Measurements from ENCODE around the gene GNA14.
"Not testable (repeated sequence)": the region's sequence is repeated elsewhere in the genome, so short reads cannot be mapped to it uniquely, and the experiment has no call there.

The GNA14 gene

DNA sequence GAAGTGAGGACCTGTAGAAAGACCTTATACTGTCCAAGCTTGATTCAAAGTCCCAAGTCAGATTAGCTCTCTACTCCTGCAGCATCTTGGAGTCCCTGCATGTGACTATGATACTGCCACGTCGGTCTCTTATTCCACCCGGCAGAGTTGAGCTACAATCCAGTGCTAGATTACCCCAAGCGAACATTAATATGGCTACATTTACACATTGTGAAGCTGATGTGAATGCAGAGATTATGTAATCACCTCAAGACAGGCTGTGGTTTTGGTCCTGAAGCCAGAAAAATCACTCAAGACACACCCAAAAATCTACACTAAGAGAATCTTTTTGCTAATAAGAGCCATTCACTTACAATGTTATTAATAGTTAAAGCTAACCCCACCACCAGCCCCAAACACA is 116.7 kb downstream of the GNA14 start:
- DNase-seq: no peak

DNA sequence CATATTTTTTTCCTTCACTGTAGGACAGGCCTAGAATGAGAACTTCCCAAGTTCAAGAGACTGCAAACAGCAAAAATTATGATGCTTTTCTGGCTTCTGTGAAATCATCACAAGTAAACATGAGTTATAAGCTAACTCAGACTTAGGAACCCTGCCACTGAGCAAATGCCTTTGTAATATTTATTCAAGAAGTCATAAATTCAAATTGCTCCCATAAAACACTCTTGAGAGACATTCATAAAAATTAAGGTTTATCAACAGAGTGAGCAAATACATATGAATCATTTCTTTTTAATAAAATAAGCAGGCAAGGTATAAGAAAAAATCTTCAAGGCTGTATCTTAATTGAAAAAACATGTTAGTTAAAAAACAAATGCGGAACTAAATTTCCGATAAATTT is 124.2 kb downstream of the GNA14 start:
- no peak for DNase-seq

DNA sequence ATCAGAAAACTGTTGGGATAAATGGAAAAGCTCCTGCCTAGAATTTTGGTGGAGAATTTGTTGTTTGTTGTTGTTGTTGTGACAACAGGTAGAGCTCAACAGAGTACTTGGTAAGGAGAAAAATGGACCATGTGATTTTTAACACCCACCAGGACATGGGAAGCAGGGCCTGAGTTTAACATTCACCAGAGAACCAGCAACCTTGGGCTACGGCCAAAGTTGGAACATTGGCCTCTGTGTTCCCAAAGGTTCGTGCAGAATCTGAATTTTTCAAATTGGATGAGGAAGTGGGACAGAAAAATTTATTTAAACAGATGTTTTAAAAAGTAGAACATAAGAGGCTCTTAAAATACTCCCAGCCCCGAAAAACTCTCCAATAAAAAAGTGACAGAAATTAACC is 127.0 kb downstream of the GNA14 start:
- DNase-seq: no peak

DNA sequence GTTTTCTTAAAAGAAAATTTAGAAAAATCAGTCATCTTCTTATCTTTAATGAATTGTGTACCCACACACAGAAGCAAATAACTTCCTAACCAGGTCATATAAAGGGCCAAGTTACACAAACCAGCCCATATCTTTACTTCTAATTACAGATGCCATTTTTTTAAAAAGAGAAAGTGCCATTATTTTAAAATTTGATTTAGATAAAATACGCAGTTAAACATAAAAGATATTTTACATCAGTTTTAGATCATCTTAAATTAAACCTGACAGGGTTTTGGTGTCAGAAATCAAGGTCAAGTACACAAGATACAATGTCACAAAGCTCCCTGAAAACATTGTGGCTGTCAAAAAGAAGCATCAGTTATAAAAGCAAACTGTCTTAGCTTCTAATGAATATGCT is 129.4 kb downstream of the GNA14 start:
- no peak for DNase-seq

DNA sequence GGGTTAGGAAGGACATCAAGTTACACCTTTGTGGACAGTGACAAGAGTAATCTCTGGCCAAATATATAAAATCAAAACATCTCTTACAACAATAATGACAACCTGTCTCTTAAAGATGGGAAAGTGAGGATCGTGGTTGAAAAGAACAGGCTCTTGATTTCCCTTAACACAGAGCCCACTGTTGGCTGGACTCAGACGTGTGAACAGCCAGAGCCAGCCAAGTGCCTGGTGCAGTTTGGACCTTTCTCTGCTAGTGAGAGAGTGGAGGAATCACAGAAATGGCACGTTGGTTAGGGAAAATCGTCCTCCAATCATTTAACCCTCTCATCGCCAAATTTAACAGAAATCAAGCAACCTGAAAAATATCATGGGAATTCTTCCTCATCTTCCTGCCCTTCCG is 131.3 kb downstream of the GNA14 start:
- DNase-seq: no peak

DNA sequence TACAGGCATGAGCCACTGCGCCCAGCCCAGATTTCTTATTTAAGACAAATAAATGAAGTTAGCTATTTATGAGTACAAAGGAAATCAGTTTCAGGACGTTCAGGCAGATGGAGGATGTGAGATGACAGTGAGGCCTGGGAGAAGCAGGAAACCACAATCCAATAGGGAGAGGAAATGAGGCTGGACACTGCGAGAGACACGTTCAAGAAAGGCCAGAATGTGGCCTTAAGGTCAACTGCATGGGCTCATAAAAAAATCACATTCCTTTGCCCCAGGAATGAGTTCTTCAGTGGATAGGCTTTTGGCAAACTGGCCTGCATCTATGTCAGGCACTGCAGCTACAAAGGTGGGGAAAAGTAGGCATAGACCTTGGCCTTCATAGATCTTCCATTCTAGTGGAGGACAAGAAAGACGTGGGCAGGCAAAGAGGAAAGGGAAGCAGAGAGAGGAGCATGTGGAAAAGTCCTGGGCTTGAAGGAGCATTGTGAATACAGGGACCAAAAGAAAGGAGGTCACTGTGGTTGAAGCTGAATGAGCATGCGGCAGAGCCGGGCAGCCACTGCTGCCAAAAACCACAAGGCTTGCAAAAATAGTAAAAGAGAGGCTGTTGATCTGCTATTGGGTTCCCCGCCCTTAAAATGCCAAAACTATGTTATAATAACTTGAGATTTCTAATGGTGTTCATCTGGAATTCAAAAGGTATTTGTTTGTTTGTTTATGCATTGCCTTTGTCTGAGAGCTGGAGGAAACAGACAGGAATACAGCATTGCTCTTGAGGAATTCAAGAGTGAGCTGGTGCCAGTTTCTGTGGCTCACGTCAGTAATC is 133.0 kb downstream of the GNA14 start:
- DNase-seq: no peak

DNA sequence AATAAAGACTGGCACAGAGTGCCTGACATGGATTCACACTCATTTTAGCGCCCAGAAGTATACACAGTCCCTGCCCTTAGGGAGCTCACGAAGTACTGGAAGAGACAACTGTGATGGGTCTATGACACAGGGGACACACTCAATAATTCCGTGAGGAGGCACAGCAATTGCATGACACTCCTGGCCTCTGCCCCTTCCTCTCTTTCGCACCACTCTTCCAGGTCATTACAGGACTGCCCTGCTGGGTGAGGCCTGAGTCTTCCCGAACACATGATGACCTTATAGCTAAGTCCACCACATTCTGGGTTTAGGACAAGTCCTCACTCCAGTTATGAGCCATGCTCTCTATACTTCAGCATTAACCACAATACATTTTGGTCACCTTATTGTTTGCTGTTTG is 134.7 kb downstream of the GNA14 start:
- no peak for DNase-seq

DNA sequence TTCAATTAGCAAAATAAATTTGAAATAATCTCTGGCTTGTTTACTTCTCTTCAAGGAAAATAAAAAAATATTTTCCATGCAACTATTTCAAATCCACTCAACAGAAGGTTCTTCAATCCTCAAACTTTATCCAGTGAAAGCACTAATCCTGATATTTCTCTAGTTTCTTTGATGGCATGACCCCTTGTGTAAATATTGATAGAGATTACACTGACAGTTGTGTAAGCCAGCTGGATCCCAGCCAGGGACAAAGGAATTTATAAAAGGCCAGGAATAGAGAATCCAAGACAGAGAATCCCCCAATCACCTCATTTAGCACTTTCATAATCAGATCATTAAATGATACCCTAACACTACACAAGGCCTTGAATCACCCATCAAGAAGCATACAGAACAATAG is 135.2 kb downstream of the GNA14 start:
- DNase-seq: no peak

DNA sequence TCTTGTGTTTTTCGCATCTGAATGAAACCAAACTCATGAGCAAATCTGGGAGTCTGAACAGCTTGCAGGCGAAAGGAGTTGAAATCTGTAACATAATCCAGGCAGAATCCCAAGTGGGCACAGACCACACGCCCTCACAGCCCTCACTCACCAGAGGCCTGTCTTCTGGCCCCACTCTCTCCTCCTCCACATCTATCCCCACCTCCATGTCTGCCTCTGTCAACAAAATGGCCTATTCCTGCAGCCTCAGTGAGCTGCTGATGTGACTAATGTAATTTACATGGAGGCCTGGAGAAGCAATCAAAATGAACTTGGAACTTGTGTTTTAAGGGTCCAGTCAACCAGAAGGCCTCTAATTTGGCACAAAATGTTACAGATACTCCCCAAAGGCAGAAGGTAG is 136.6 kb downstream of the GNA14 start:
- no peak for DNase-seq

DNA sequence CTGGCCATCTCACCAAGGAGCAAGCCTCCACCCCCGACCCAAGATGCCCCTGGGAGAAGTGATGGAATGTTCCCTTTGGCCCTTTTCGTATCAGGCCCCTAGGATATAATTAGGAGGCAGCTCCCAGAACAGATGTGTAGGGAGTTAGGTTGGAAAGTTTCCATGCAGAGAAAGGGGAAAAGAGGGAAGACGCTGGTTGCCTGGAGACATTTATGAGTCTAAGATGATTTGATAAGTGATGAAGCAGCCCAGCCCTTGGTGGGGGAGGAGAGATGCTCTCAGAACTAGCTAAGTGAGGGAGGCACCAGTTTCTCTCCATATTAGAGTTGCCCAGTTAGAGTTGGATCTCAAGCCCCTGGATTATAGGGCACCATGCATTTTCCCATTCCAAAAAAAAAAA is 137.5 kb downstream of the GNA14 start:
- DNase-seq: no peak

DNA sequence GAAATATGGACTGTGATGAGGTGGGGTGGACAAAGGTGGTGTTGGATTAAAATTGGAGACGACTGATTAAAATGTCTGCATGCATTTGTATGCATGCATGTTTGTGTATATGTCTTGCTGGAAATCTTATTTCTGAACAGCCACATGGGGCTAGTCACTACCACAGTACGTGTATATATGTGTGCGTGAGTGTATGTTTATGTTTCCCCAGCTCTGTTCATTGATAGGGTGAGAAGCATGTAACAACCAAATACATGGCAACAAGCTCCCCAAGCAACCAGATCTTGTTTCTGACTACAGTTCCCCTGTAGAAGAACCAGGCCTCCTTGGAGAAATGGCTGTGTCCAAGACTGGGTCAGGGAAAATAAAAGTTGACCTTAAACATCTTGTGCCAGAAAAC is 139.7 kb downstream of the GNA14 start:
- DNase-seq: no peak

DNA sequence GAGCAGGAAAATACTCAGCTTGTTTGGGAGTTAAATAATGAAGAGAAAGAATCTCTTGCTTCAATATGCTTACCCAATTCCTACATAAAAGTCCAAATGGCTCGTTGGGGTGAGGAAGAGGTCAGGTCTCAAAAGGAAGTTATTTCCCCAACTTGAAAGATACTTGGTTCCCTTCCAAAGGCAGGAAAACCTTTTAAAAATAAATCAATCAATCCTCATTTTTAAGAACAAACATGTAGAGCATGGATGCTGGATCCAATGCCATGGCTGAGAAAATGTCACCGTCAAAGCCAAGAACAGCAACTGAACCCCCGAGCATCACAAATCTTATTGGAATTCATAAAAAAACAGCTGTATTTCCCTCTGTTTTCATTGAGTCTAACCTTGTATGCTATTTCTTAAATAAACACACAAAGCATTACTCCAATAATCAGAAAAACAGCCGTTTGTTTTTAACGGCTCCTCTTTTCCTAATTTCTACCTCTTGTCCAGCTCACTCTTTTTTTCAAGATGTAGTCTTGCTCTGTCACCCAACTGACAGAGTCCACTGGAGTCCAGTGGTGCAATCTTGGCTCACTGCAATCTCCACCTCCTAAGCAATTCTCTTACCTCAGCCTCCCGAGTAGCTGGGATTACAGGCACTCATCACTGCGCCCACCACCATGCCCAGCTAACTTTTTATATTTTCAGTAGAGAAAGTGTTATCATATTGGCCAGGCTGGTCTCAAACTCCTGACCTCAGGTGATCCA is 140.7 kb downstream of the GNA14 start:
- DNase-seq: no peak

DNA sequence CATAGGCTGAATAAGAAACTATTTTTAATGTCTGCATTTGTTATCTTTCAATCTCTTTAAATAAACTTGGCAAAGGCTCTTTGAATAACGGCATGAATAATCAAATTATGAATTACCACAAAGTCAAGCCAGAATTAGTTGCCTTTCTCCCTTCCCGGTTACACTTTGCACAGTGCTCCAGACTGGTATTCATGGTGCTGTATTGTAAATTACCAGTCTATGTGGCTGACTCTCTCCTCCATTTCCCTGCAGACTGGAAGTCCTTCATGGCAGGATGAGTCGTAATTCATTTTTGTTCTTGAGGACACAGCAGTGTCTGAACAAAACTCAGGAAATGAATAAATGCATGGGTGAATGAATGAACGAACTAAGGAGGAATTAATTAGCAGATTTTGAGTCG is 142.9 kb downstream of the GNA14 start:
- DNase-seq: no peak

DNA sequence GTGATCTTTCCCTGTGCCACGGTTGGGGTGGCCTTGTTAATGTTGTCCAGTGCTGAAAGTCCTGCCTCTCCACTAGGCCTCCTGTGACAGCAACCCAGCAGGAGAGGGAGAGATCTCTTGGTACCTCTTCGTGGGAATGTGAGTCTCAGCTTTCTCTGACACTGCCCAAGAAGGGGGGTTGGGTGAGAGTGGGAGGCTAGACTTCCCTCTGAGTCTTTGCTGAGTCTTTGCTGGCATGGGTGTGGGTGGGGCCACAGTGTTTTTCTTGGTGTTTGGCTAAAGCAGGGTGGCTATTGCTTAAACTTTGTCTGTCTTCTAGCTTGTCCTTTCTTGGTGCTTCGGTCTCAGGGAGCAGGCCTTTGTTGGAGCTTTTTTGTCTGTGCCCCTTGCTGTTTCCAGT is 145.6 kb downstream of the GNA14 start:
- no peak for DNase-seq

DNA sequence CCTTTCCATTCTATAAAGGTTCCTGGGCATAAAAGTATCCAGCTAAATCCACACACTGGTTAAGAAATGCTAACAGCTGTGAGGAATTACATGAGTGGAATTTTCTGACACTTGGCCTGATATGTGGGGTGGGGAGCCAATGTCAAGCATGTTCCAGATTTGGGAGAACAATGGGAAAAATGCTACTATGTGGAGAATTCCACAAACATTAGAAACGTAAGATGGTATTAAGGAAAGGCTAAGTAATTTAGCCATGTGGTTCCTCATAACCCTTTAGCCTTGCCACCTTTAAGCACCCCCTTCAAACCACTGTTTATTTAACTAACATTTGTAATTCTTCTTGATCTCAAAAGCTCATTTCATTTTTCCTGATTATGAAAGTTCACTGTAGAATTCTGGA is 149.2 kb downstream of the GNA14 start:
- no peak for DNase-seq

DNA sequence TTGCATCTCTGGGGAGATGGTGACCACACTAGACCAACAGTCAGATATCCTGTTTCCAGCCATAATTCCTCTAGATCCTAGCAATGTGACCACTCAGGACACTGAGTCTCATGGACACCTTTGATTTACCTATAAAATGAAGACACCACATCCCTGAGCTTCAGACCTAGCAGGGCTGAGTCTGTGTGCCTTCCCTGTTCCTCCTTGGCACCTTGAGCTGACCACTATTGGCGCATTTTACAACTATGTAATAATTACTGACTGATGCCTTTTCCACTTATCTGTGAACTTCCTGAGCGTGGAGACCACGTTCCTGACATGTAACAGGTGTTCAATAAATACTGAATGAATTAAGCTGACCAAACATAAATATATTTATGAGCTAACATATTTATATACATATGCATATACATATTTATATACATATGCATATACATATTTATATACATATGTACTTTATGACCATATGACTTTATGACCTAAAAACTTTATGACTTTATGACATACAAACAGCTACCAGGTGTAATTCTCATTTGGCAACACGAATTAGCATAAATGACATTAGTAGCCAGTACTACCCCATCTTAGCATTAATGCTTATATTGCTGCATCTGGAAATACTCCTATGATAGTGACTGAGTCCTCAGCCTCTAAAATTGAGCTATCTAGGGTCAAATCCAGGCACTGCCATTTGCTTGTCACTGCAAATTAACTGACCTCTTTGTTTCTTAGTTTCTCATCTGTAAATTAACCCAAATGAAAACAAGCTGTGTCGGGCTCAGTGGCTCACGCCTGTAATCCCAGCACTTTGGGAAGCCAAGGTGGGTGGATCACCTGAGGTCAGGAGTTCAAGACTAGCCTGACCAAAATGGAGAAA is 150.6 kb downstream of the GNA14 start:
- DNase-seq: no peak

DNA sequence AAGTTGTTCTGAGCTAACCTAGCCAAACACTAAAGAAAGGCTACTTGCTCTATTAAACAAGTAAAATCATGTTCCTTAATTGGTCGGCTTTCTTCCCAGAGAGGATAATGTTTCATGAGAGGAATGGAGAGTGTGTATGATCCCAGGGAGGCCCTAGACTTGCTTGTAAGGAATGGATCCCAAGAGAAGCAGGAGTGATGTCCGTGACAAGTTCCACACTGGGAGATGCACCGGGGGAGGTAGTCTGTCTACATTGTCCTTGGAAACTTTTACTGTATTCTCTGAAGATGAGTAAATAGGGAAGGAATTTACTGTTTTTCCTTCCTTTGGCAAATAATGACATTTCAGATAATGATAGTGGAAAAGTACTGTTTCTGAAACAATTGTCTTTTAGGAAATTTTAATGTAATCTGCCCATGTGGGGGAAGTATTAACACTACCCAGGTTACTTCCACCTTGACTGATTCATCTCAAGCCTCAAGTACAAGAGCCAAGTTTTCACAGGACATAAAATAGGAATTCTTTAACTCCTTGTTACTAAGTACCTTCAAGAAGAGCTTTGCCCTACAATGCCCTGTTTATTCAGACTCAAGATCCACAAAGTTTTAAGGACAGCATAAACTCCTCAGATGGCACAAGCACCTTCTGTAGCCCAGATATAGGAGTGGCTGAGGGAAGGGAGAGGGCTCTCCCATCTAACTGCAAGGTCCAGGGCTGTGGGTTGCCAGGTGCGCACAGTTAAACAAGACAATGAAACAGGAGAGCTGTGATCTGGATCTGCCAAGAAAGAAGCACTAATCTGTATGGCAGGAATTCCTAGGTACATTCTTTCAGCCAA is 152.1 kb downstream of the GNA14 start:
- DNase-seq: no peak

DNA sequence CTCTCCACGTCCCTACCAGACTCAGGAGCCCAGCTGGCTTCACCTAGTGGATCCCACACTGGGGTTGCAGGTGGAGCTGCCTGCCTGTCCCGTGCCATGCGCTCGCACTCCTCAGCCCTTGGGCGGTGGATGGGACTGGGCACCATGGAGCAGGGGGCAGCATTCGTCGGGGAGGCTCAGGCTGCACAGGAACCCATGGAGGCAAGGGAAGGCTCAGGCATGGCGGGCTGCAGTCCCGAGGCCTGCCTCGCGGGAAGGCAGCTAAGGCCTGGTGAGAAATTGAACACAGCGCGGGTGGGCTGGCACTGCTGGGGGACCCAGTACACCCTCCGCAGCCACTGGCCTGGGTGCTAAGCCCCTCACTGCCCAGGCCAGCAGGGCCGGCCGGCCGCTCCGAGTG is 157.8 kb downstream of the GNA14 start:
- not testable (repeated sequence) for DNase-seq

DNA sequence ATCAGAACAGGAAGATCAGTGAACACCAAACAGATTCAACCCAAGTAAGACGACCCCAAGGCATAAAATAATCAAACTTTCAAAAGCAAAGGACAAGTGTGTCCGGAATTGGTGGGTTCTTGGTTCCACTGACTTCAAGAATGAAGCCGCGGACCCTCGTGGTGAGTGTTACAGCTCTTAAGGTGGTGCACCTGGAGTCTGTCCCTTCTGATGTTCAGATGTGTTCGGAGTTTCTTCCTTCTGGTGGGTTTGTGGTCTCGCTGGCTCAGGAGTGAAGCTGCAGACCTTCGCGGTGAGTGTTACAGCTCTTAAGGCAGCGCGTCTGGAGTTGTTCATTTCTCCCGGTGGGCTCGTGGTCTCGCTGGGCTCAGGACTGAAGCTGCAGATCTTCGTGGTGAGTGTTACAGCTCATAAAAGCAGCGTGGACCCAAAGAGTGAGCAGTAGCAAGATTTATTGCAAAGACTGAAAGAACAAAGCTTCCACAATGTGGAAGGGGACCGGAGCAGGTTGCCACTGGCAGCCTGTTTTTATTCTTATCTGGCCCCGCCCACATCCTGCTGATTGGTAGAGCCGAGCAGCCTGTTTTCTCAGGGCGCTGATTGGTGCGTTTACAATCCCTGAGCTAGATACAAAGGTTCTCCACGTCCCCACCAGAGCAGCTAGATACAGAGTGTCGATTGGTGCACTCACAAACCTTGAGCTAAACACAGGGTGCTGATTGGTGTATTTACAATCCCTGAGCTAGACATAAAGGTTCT is 158.5 kb downstream of the GNA14 start:
- DNase-seq: not testable (repeated sequence)

DNA sequence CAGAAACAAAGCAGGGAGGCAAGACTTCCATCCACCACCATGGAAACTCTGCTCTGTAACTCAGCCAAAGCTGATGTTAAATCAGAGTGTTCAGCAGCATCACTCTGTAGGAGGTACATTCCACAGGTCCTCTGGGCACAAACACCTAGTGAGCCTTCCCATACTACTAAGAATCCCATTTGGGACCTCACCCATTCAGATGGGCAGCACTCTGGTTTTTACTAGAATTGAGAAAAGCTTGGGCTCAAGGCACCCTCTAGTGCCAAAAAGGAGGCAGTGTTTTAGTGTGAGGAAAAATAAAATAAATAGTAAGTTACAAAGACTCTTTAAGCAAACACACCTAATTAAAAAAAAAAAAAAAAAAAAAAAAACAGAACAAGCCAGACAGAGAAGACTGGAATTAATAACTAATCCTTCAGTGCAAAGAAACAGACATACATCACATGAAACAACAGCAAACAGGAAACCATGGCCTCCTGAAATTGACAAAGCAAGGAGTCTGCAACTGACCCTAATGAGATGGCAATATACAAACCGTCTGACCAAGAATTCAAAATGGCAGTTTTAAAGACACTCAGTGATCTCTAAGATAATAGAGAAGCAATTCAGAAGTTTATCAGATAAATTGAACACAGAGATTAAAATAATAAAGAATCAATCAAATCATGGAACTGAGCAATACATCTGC is 159.5 kb downstream of the GNA14 start:
- no peak for DNase-seq

DNA sequence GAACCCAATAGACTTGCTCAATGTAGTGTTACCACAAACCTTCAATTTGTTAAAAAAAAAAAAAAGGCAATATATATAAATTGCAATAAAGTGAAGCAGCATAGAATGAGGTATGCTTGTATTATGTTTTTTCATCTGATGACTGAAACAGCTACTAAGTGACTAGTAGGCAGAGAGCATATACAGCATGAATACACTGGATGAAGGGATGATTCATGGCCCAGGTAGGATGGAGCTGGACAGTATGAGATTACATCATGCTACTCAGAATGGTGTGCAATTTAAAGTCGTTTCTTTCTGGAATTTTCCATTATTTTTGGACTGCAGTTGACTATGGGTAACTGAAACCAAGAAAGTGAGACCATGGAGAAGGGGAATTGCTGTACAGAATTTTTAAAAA is 161.2 kb downstream of the GNA14 start:
- no peak for DNase-seq

Data from SIG-M5 (cell line).